Activated CD4-positive, alpha-beta T cell treated with anti-CD3 and anti-CD28 coated beads for 36 hours (primary cell): Measurements from ENCODE around the gene PNPLA5. TPM values are rescaled to one million over a fixed set of nuclear protein-coding genes. Genes with fewer than 3 reads are reported as not detected.

ENCODE experiments used
- ATAC-seq: fragments of 200-7000 bp; cut with Tn5 transposase; one replicate; pipeline ENCODE4 v1.10.0; 2021; ENCODE audit warnings: mild to moderate bottlenecking, moderate library complexity
- CTCF ChIA-PET: fragments of 350-600 bp; sonication (Branson Sonifier 250); formaldehyde crosslinking; loops from one replicate; lab custom pipeline; 2021; ENCODE audit warnings: antibody characterized with exemption; lab: Charles Lee
- POLR2A ChIA-PET: fragments of 350-600 bp; sonication (Branson Sonifier 250); formaldehyde crosslinking; loops from one replicate; lab custom pipeline; 2021; ENCODE audit warnings: antibody characterized with exemption, inconsistent platforms; lab: Charles Lee
- DNase-seq: peaks from one replicate; pipeline ENCODE4 v3.0.0-alpha.2; 2020
- H3K27ac Mint-ChIP-seq: one replicate; pipeline ENCODE4 v1.8.0; 2021; ENCODE audit warnings: mixed read lengths
- H3K27me3 Mint-ChIP-seq: one replicate; pipeline ENCODE4 v1.8.0; 2021; ENCODE audit warnings: mixed read lengths
- H3K36me3 Mint-ChIP-seq: one replicate; pipeline ENCODE4 v1.8.0; 2021; ENCODE audit warnings: low read depth, mixed read lengths
- H3K4me1 Mint-ChIP-seq: one replicate; pipeline ENCODE4 v1.8.0; 2021; ENCODE audit warnings: mixed read lengths
- H3K4me3 Mint-ChIP-seq: one replicate; pipeline ENCODE4 v1.8.0; 2021; ENCODE audit warnings: mild to moderate bottlenecking, moderate library complexity, mixed read lengths
- H3K9me3 Mint-ChIP-seq: one replicate; pipeline ENCODE4 v1.8.0; 2021; ENCODE audit warnings: low read depth, mixed read lengths
- intact Hi-C, 2 experiments: fragments of 100-400 bp; cut with DNase I in 1 of 2; cut with micrococcal nuclease in 1 of 2; formaldehyde crosslinking; loops; one replicate each; pipeline versions ENCODE4 v1.14.2 to v1.15.1; 2022 to 2024; cut with DNase I, micrococcal nuclease
- total RNA-seq, 2 experiments: library from RNA; stranded (reverse); gene quantifications; one replicate each; pipeline ENCODE4 v1.2.3, GENCODE V29; 2021

PNPLA5 gene
- total RNA-seq, 2 experiments from 2014 or later = not detected

DNA sequence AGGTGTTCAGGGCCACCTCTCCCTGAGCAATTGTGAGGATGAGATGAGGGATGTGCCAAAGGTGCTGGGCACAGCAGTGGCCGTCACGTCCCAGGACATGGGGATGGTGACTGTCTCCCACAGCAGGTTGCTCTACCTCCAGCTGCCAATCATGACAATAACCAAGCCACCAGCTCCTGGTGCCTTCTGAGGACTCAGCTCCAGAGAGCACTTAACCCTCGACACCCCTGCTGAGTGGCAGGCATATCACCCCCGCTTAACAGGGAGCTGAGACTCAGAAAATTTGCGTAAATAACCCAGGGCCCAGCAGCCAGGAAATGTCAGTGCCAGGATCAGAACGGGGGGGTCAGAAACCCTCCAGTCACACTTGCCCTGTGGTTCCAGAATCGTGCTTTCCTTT, 8.4 kb upstream of the PNPLA5 start:
- intact Hi-C loops = no loop called here
- Mint-ChIP-seq H3K27me3 (peaks cover 2% of the 10 kb centered on the region), H3K36me3 (no peaks in the 10 kb centered on the region), H3K4me3 (no peak overlapping the region), H3K9me3 (no peaks in the 10 kb centered on the region), H3K27ac (no peak overlapping the region), H3K4me1 (no peaks in the 10 kb centered on the region)
- ATAC-seq = no peak
- POLR2A ChIA-PET = no interaction called here
- CTCF ChIA-PET = interaction anchor here (0.6 to 1.6 kb wide), 3 partner anchors 15 to 19 kb away, joined by 3 to 5 read pairs (median 5); no protein-coding TSS in a partner anchor
- no peak for DNase-seq

- peaks cover 4% of the 10 kb centered on the region for H3K27me3 Mint-ChIP-seq
- DNase-seq = peak; percentile 41
- H3K4me3 Mint-ChIP-seq = no peak overlapping the region
- H3K36me3 Mint-ChIP-seq = no peaks in the 10 kb centered on the region
- H3K27ac Mint-ChIP-seq = no peak overlapping the region
- no peaks in the 10 kb centered on the region for H3K9me3 Mint-ChIP-seq
- peak; percentile 63 for ATAC-seq
- no peaks in the 10 kb centered on the region for H3K4me1 Mint-ChIP-seq
- POLR2A ChIA-PET = no interaction called here
- intact Hi-C loops = no loop called here
- CTCF ChIA-PET = interaction anchor here (1.4 to 2.0 kb wide), 2 partner anchors 11 to 15 kb away, joined by 5 to 6 read pairs; no protein-coding TSS in a partner anchor
These were observed 6.0 kb upstream of the PNPLA5 start for GRCh38 chr22:43897751-43898261.

GRCh38 chr22:43895986-43896645, 4.3 kb upstream of the PNPLA5 start:
- Mint-ChIP-seq H3K4me1 (no peaks in the 10 kb centered on the region), H3K27ac (no peak overlapping the region), H3K9me3 (no peaks in the 10 kb centered on the region), H3K4me3 (no peak overlapping the region), H3K27me3 (peaks cover 10% of the 10 kb centered on the region), H3K36me3 (no peaks in the 10 kb centered on the region)
- no peak for DNase-seq
- intact Hi-C loops = no loop called here
- no peak for ATAC-seq
- CTCF ChIA-PET = no interaction called here
- POLR2A ChIA-PET = no interaction called here

DNA sequence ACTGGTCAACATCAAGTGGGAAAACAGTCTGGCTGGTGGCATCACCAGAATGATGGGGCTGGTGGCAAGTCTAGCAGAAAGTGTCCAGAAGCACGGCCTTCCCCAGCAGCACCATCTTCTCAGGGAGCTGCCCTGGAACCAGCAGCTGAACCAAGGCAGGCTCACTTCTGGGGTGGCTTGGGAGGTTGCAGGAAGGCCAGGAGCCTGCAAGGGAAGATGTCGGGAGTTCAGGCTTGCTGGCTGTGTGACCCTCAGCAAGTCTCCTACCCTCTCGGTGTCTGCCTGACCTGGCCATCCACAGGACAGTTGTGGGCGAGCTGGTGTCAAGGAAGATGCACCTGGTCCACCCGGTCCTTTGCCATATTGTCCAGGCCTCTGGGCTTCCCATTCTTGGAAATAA, 2.3 kb upstream of the PNPLA5 start:
- ATAC-seq = no peak
- POLR2A ChIA-PET = no interaction called here

GRCh38 chr22:43893266-43893665, 1.5 kb upstream of the PNPLA5 start:
- peaks cover 26% of the 10 kb centered on the region for H3K27me3 Mint-ChIP-seq
- no peak for ATAC-seq
- ChIA-PET POLR2A (no interaction called here), CTCF (interaction anchor here (0.8 to 1.0 kb wide), 2 partner anchors 8 to 11 kb away, joined by 3 to 4 read pairs; no protein-coding TSS in a partner anchor)
- no peaks in the 10 kb centered on the region for H3K4me1 Mint-ChIP-seq
- no peak overlapping the region for H3K27ac Mint-ChIP-seq
- no peaks in the 10 kb centered on the region for H3K9me3 Mint-ChIP-seq
- DNase-seq = no peak
- no peaks in the 10 kb centered on the region for H3K36me3 Mint-ChIP-seq
- H3K4me3 Mint-ChIP-seq = no peak overlapping the region
- intact Hi-C loops = no loop called here

More for the DNA sequence above, 2.3 kb upstream of the PNPLA5 start:
- no peak for DNase-seq
- CTCF ChIA-PET = interaction anchor here (1.0 kb wide), 1 partner anchor 9 kb away, joined by 3 read pairs; no protein-coding TSS in a partner anchor
- Mint-ChIP-seq H3K36me3 (no peaks in the 10 kb centered on the region), H3K27ac (no peak overlapping the region), H3K9me3 (no peaks in the 10 kb centered on the region), H3K4me1 (no peaks in the 10 kb centered on the region), H3K27me3 (peaks cover 21% of the 10 kb centered on the region), H3K4me3 (no peak overlapping the region)
- intact Hi-C loops = no loop called here

GRCh38 chr22:43892183-43892894, 526 bp upstream of the PNPLA5 start:
- H3K9me3 Mint-ChIP-seq = no peaks in the 10 kb centered on the region
- CTCF ChIA-PET = no interaction called here
- POLR2A ChIA-PET = no interaction called here
- H3K27ac Mint-ChIP-seq = no peak overlapping the region
- no peaks in the 10 kb centered on the region for H3K36me3 Mint-ChIP-seq
- peaks cover 29% of the 10 kb centered on the region for H3K27me3 Mint-ChIP-seq
- H3K4me3 Mint-ChIP-seq = no peak overlapping the region
- no peak for DNase-seq
- intact Hi-C loops = no loop called here
- H3K4me1 Mint-ChIP-seq = no peaks in the 10 kb centered on the region
- no peak for ATAC-seq

GRCh38 chr22:43890901-43891331, 897 bp downstream of the PNPLA5 start:
- DNase-seq = no peak
- intact Hi-C loops = no loop called here

GRCh38 chr22:43889860-43890253, 2.0 kb downstream of the PNPLA5 start:
- ATAC-seq (no peak), DNase-seq (no peak)
- intact Hi-C loops = loop anchor here in 1 of 2 experiments (5.0 kb wide), 1 partner anchor 67 kb away; the partner anchor contains the start of gene SAMM50
- ChIA-PET CTCF (no interaction called here), POLR2A (no interaction called here)
- Mint-ChIP-seq H3K27me3 (peaks cover 33% of the 10 kb centered on the region), H3K27ac (no peak overlapping the region), H3K36me3 (no peaks in the 10 kb centered on the region), H3K4me3 (no peak overlapping the region), H3K4me1 (no peaks in the 10 kb centered on the region), H3K9me3 (no peaks in the 10 kb centered on the region)

More at GRCh38 chr22:43890901-43891331, 897 bp downstream of the PNPLA5 start:
- ATAC-seq = no peak
- H3K4me1 Mint-ChIP-seq = no peaks in the 10 kb centered on the region
- POLR2A ChIA-PET = no interaction called here
- peaks cover 29% of the 10 kb centered on the region for H3K27me3 Mint-ChIP-seq
- no peak overlapping the region for H3K4me3 Mint-ChIP-seq
- no peaks in the 10 kb centered on the region for H3K9me3 Mint-ChIP-seq
- no peaks in the 10 kb centered on the region for H3K36me3 Mint-ChIP-seq
- CTCF ChIA-PET = interaction anchor here (1.0 kb wide), 1 partner anchor 9 kb away, joined by 4 read pairs; no protein-coding TSS in a partner anchor
- H3K27ac Mint-ChIP-seq = no peak overlapping the region

DNA sequence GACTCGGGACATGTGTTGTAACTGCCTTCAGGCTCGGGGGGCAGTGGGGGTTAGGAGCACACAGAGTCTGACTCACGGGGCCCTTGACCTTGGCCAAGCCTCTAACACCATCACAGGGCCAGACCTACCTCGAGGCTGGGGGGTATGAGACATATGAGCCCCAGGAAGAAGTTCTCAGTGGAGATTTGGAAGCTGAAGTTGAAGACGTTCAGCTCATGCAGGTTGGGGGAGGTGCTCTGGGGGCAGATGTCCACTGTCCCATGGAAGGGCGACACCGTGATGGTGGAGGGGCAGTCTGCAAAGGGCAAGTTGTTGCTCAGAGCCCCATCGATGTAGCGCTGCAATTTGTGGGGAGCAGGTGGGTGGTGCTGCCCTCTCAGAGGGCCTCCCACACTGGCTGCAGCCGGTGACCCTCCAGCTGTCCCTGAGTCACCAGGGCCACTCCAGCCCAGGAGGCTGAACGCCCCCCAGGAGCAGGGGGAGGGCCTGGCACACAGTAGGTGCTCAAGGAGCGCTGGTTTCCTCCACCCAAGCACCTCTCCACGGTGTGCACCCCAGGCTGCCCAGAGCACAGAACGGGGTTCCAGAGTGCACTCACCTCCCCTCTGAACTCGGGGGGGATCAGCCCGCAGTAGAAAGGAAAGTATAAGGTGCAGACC, 2.5 kb downstream of the PNPLA5 start:
- DNase-seq (no peak), ATAC-seq (no peak)
- H3K27ac Mint-ChIP-seq = no peak overlapping the region
- H3K4me1 Mint-ChIP-seq = no peaks in the 10 kb centered on the region
- intact Hi-C loops = loop anchor here in 1 of 2 experiments (5.0 kb wide), 1 partner anchor 68 kb away; the partner anchor contains the start of gene SAMM50
- ChIA-PET POLR2A (no interaction called here), CTCF (no interaction called here)
- peaks cover 33% of the 10 kb centered on the region for H3K27me3 Mint-ChIP-seq
- H3K36me3 Mint-ChIP-seq = no peaks in the 10 kb centered on the region
- no peak overlapping the region for H3K4me3 Mint-ChIP-seq
- no peaks in the 10 kb centered on the region for H3K9me3 Mint-ChIP-seq

DNA sequence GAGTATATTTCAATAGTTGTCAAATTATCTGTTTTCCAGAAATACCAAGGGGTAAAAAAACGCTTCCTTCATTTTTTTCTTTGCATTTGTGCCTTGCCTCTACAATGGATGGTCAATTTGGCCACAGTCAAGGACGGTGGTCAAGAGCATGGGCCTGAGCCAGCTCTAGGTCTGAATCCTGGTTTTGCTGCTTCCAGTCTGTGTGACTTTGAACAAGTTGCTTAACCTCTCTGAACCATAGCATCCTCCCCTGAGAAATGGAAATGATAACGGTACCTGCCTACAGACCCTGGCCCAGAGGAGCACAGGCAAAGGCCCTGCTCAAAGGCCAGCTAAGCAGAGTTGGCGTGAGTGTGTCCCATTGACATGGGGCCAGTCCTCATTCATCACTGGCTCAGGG, 3.1 kb downstream of the PNPLA5 start:
- H3K4me3 Mint-ChIP-seq = no peak overlapping the region
- POLR2A ChIA-PET = no interaction called here
- DNase-seq (no peak), ATAC-seq (no peak)
- CTCF ChIA-PET = no interaction called here
- H3K36me3 Mint-ChIP-seq = no peaks in the 10 kb centered on the region
- H3K4me1 Mint-ChIP-seq = no peaks in the 10 kb centered on the region
- peaks cover 30% of the 10 kb centered on the region for H3K27me3 Mint-ChIP-seq
- intact Hi-C loops = loop anchor here in 1 of 2 experiments (5.0 kb wide), 1 partner anchor 69 kb away; the partner anchor contains the start of gene SAMM50
- no peaks in the 10 kb centered on the region for H3K9me3 Mint-ChIP-seq
- no peak overlapping the region for H3K27ac Mint-ChIP-seq

GRCh38 chr22:43887391-43887790, 4.4 kb downstream of the PNPLA5 start:
- no peaks in the 10 kb centered on the region for H3K4me1 Mint-ChIP-seq
- CTCF ChIA-PET = interaction anchor here (1.2 kb wide), 1 partner anchor 11 kb away, joined by 5 read pairs; no protein-coding TSS in a partner anchor
- intact Hi-C loops = loop anchor here in 1 of 2 experiments (5.0 kb wide), 1 partner anchor 70 kb away; the partner anchor contains the start of gene SAMM50

More at GRCh38 chr22:43887391-43887790, 4.4 kb downstream of the PNPLA5 start:
- DNase-seq (no peak), ATAC-seq (no peak)
- Mint-ChIP-seq H3K4me3 (no peak overlapping the region), H3K9me3 (no peaks in the 10 kb centered on the region), H3K27ac (no peak overlapping the region), H3K27me3 (peaks cover 26% of the 10 kb centered on the region), H3K36me3 (no peaks in the 10 kb centered on the region)
- POLR2A ChIA-PET = no interaction called here
